ENCODE results near the gene VEZT. TPM values are rescaled to one million over a fixed set of nuclear protein-coding genes. Genes with fewer than 3 reads are reported as not detected.

Gene VEZT
- total RNA-seq, 4 donors from 2014 or later: 55.2 to 130 (median 85.5) TPM

DNA sequence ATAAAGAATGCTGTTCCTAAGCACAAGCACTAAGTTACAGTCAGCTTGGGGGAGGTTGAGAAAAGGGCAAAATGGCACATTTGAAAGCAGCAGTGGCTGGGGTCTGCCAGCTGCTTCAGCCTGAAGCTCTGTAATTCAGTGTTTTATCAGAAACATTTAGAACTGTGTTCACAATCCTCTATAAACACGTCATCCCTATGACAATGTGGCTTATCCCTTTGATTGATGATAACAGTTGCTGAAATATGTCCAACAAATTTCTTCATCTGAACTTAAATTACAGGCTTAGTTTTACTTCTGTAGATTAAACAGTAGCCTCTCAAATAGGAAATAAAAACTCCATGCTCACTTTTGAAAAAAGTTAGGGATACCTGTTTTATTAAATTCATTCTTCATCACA lies 108.8 kb downstream of the VEZT start:
- Histone ChIP-seq H3K27ac (no peak overlapping the region), H3K27me3 (no peaks in the 10 kb centered on the region), H3K4me1 (no peaks in the 10 kb centered on the region), H3K36me3 (no peaks in the 10 kb centered on the region), H3K9me3 (no peaks in the 10 kb centered on the region), H3K4me3 (no peak overlapping the region)
- TF ChIP-seq CTCF (IDR thresholded peaks at IDR 0.05) (no peak), POLR2AphosphoS5 (IDR thresholded peaks at IDR 0.05) (no peak), EP300 (IDR thresholded peaks at IDR 0.05; ENCODE audit: low read depth) (no peak), POLR2A (IDR thresholded peaks at IDR 0.05) (no peak)
- in situ Hi-C loops (cut with MboI; ENCODE audit: low pct_ligation_motif_present in 1 of 4, low pct_unique_long_range_greater_than_20kb in 1 of 4, low sequenced_read_pairs in 3 of 4) (loop anchor here in 1 of 4 donors (25.0 kb wide), 1 partner anchor 214 kb away; no protein-coding TSS in a partner anchor), intact Hi-C loops (cut with DNase I; ENCODE audit: low total_unique reads) (no loop called here)
- 25 to 50% methylated on average over 1 of the region's 1 CpG for WGBS, 2 donors (ENCODE audit: low coverage in 1 of 2)
- no peak for DNase-seq

DNA sequence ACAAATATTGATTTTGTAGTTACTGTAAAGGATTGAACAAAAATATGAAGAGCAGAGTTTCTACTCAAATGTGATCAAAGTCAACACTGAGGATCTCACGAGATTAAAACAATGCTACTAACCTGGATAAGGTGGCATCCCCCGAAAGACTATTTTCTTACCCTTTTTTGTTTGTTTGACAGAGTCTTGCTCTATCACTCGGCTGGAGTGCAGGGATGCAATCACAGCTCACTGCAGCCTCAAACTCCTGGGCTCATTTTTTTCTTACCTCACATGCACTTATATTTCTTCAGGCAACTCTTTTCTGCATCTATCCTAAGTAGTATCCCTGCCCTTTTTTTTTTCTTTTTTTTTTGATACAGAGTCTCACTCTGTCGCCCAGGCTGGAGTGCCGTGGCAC lies 109.2 kb downstream of the VEZT start:
- WGBS, 2 donors (ENCODE audit: low coverage in 1 of 2): 74 to 82% methylated on average over 5 of the region's 5 CpGs
- in situ Hi-C loops (cut with MboI; ENCODE audit: low pct_ligation_motif_present in 1 of 4, low pct_unique_long_range_greater_than_20kb in 1 of 4, low sequenced_read_pairs in 3 of 4): loop anchor here in 1 of 4 donors (25.0 kb wide), 1 partner anchor 215 kb away; no protein-coding TSS in a partner anchor

GRCh38 chr12:95328708-95329107 lies 111.1 kb downstream of the VEZT start:
- TF ChIP-seq POLR2A (IDR thresholded peaks at IDR 0.05) (no peak), POLR2AphosphoS5 (IDR thresholded peaks at IDR 0.05) (no peak), EP300 (IDR thresholded peaks at IDR 0.05; ENCODE audit: low read depth) (no peak), CTCF (IDR thresholded peaks at IDR 0.05) (no peak)
- in situ Hi-C loops (cut with MboI; ENCODE audit: low pct_ligation_motif_present in 1 of 4, low pct_unique_long_range_greater_than_20kb in 1 of 4, low sequenced_read_pairs in 3 of 4): loop anchor here in 1 of 4 donors (25.0 kb wide), 1 partner anchor 216 kb away; no protein-coding TSS in a partner anchor
- Histone ChIP-seq H3K4me1 (no peaks in the 10 kb centered on the region), H3K27me3 (no peaks in the 10 kb centered on the region), H3K36me3 (no peaks in the 10 kb centered on the region), H3K4me3 (no peak overlapping the region), H3K27ac (no peak overlapping the region), H3K9me3 (no peaks in the 10 kb centered on the region)
- intact Hi-C loops (cut with DNase I; ENCODE audit: low total_unique reads): no loop called here
- no peak for DNase-seq

More for the DNA sequence above, 109.2 kb downstream of the VEZT start:
- DNase-seq: no peak
- TF ChIP-seq POLR2AphosphoS5 (IDR thresholded peaks at IDR 0.05) (no peak), EP300 (IDR thresholded peaks at IDR 0.05; ENCODE audit: low read depth) (no peak), CTCF (IDR thresholded peaks at IDR 0.05) (no peak), POLR2A (IDR thresholded peaks at IDR 0.05) (no peak)
- Histone ChIP-seq H3K4me3 (no peak overlapping the region), H3K27me3 (no peaks in the 10 kb centered on the region), H3K27ac (no peak overlapping the region), H3K36me3 (no peaks in the 10 kb centered on the region), H3K9me3 (no peaks in the 10 kb centered on the region), H3K4me1 (no peaks in the 10 kb centered on the region)
- intact Hi-C loops (cut with DNase I; ENCODE audit: low total_unique reads): no loop called here

DNA sequence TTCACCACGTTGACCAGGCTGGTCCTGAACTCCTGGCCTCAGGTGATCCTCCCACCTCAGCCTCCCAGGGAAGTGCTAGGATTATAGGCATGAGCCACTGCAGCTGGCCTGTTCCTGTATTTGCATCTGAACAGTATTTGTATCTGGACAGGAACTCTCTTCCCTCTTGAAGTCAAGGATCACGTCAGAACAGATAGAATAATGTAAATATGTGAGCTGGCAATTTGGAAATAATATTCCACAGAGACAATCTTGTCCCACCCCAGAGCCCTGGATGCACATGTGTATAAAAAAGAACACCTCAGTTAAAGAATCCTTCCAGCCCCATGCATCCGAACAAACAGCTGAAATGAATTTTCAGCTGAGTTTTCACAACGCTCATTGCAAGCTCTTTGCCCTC lies 118.3 kb downstream of the VEZT start:
- Histone ChIP-seq H3K27ac (peak overlapping the region; percentile 48 to 76 (median 58)), H3K4me1 (peaks cover 0 to 9% (median 0%) of the 10 kb centered on the region in 4 donors), H3K4me3 (no peak overlapping the region), H3K27me3 (no peaks in the 10 kb centered on the region), H3K36me3 (no peaks in the 10 kb centered on the region), H3K9me3 (no peaks in the 10 kb centered on the region)
- DNase-seq: no peak
- WGBS, 2 donors (ENCODE audit: low coverage in 1 of 2): 36 to 40% methylated on average over 3 to 4 of the region's 4 CpGs
- intact Hi-C loops (cut with DNase I; ENCODE audit: low total_unique reads) (loop anchor here (5.0 to 10.0 kb wide), 2 partner anchors 111 to 219 kb away; no protein-coding TSS in a partner anchor), in situ Hi-C loops (cut with MboI; ENCODE audit: low pct_ligation_motif_present in 1 of 4, low pct_unique_long_range_greater_than_20kb in 1 of 4, low sequenced_read_pairs in 3 of 4) (loop anchor here (5.0 to 25.0 kb wide), 4 partner anchors 211 to 224 kb away; no protein-coding TSS in a partner anchor)
- no peak for TF ChIP-seq EP300 (IDR thresholded peaks at IDR 0.05; ENCODE audit: low read depth)
- no peak for TF ChIP-seq POLR2A (IDR thresholded peaks at IDR 0.05)
- TF ChIP-seq POLR2AphosphoS5 (IDR thresholded peaks at IDR 0.05): no peak
- TF ChIP-seq CTCF (IDR thresholded peaks at IDR 0.05): no peak

Data from transverse colon (tissue), 4 donors.